HEK293T (cell line): Measurements from ENCODE around the gene SMIM29.

Experiments used
- CTBP1 ChIP-seq: fragments of 450-650 bp; IDR thresholded peaks from 2 replicates; pipeline ENCODE4 v1.6.1; 2016; ENCODE audit warnings: borderline replicate concordance
- ELF4 ChIP-seq: fragments of 450-650 bp; IDR thresholded peaks from 2 replicates; pipeline ENCODE4 v1.6.1; 2017; ENCODE audit warnings: antibody characterized with exemption
- FOXA1 ChIP-seq: fragments of 450-650 bp; IDR thresholded peaks from 2 replicates; pipeline ENCODE4 v1.6.1; 2016; ENCODE audit warnings: mild to moderate bottlenecking
- FOXK2 ChIP-seq: fragments of 450-650 bp; IDR thresholded peaks from 2 replicates; pipeline ENCODE4 v1.6.1; 2016; ENCODE audit warnings: mild to moderate bottlenecking
- FOXM1 ChIP-seq: fragments of 450-650 bp; IDR thresholded peaks from 2 replicates; pipeline ENCODE4 v1.6.1; 2017; ENCODE audit warnings: mild to moderate bottlenecking, borderline replicate concordance
- HDGF ChIP-seq: fragments of 450-650 bp; IDR thresholded peaks from 2 replicates; pipeline ENCODE4 v1.6.1; 2017; ENCODE audit warnings: antibody characterized with exemption, borderline replicate concordance
- NFRKB ChIP-seq: fragments of 450-650 bp; IDR thresholded peaks from 2 replicates; pipeline ENCODE4 v1.6.1; 2016; ENCODE audit warnings: mild to moderate bottlenecking, moderate library complexity
- PKNOX1 ChIP-seq: fragments of 450-650 bp; IDR thresholded peaks from 2 replicates; pipeline ENCODE4 v1.6.1; 2016
- SP1 ChIP-seq: fragments of 450-650 bp; IDR thresholded peaks from 2 replicates; pipeline ENCODE4 v1.6.1; 2017
- SUZ12 ChIP-seq: fragments of 450-650 bp; IDR thresholded peaks from 2 replicates; pipeline ENCODE4 v1.6.1; 2016; ENCODE audit warnings: mild to moderate bottlenecking
- TARDBP ChIP-seq: fragments of 450-650 bp; IDR thresholded peaks from 2 replicates; pipeline ENCODE4 v1.6.1; 2016

- TF ChIP-seq HDGF (no peak), NFRKB (no peak), SP1 (no peak), CTBP1 (no peak), FOXA1 (no peak), SUZ12 (no peak), FOXM1 (no peak), PKNOX1 (no peak), TARDBP (no peak), ELF4 (no peak), FOXK2 (no peak)
Observed at GRCh38 chr6:34284563-34285447, 36.0 kb upstream of the SMIM29 start.
